Sigmoid colon (tissue), 4 donors: Measurements from ENCODE around the gene FAM131C.

ENCODE experiments used
- CTCF ChIP-seq, 4 experiments: fragments of 450-650 bp in 3 of 4; fragments of 200-600 bp in 1 of 4; IDR thresholded peaks; one replicate each; pipeline ENCODE4 v1.5.1; 2016 to 2019; ENCODE audit warnings: antibody characterized with exemption in 4 of 4, mild to moderate bottlenecking in 3 of 4, moderate library complexity in 2 of 4
- EP300 ChIP-seq, 4 donors: sonication (generic); formaldehyde crosslinking; IDR thresholded peaks; one replicate each; pipeline ENCODE4 v1.6.1; 2017; ENCODE audit warnings: antibody characterized with exemption in 4 of 4
- POLR2A ChIP-seq, 2 donors: fragments of 450-650 bp; IDR thresholded peaks; one replicate each; pipeline ENCODE4 v1.6.1; 2016; ENCODE audit warnings: antibody characterized with exemption in 2 of 2, mild to moderate bottlenecking in 2 of 2, moderate library complexity in 2 of 2
- POLR2AphosphoS5 ChIP-seq, 4 donors: sonication (generic); formaldehyde crosslinking; IDR thresholded peaks; one replicate each; pipeline ENCODE4 v1.6.1; 2017; ENCODE audit warnings: antibody characterized with exemption in 4 of 4

GRCh38 chr1:16022393-16022792 lies 51.1 kb downstream of the FAM131C start:
- no peak for TF ChIP-seq POLR2A (IDR thresholded peaks at IDR 0.05)
- TF ChIP-seq POLR2AphosphoS5 (IDR thresholded peaks at IDR 0.05) = no peak
- TF ChIP-seq EP300 (IDR thresholded peaks at IDR 0.05) = no peak
- TF ChIP-seq CTCF (IDR thresholded peaks at IDR 0.05) = no peak
